GM19193 (cell line): ENCODE data around the gene ZNF568.

ENCODE experiments used
- POLR2A ChIP-seq: IDR thresholded peaks from 4 replicates; pipeline ENCODE4 v1.6.1; 2011; ENCODE audit not compliant: insufficient read depth, insufficient read length; ENCODE audit errors: extremely low read depth

ZNF568 gene

GRCh38 chr19:36915992-36916830 is at the start of gene ZNF568, which contains the start of gene ZNF829:
ZNF568 (plus strand) TSS chr19:36916332; CDS start chr19:36922771, 6,439 bp downstream.
ZNF829 (minus strand) TSS chr19:36916291; CDS start chr19:36915167, 1,124 bp downstream.
- peak; percentile 68 for TF ChIP-seq POLR2A

GRCh38 chr19:36876993-36877938 is 38.9 kb upstream of the ZNF568 start:
- no peak for TF ChIP-seq POLR2A

GRCh38 chr19:36891768-36892357 is 24.3 kb upstream of the ZNF568 start:
- TF ChIP-seq POLR2A: no peak

GRCh38 chr19:36894849-36895383 is 21.2 kb upstream of the ZNF568 start:
- TF ChIP-seq POLR2A: no peak

GRCh38 chr19:36898422-36898821 is 17.7 kb upstream of the ZNF568 start:
- TF ChIP-seq POLR2A: no peak

GRCh38 chr19:36916991-36917390 is 859 bp downstream of the ZNF568 start:
- no peak for TF ChIP-seq POLR2A

- TF ChIP-seq POLR2A: no peak
Observed at GRCh38 chr19:36918090-36918489, 2.0 kb downstream of the ZNF568 start.

- TF ChIP-seq POLR2A: no peak
Observed at GRCh38 chr19:36931684-36932083, 15.6 kb downstream of the ZNF568 start.

- TF ChIP-seq POLR2A: no peak
Observed at GRCh38 chr19:36939153-36939552, 23.0 kb downstream of the ZNF568 start.

GRCh38 chr19:36950335-36951119 is 34.4 kb downstream of the ZNF568 start:
- TF ChIP-seq POLR2A: no peak

- no peak for TF ChIP-seq POLR2A
Observed at GRCh38 chr19:36962346-36962745, 46.2 kb downstream of the ZNF568 start.

GRCh38 chr19:36963280-36963679 is 47.1 kb downstream of the ZNF568 start:
- TF ChIP-seq POLR2A: no peak

GRCh38 chr19:36972571-36972970 is 56.4 kb downstream of the ZNF568 start:
- no peak for TF ChIP-seq POLR2A

GRCh38 chr19:36973021-36973843 is 57.1 kb downstream of the ZNF568 start:
- no peak for TF ChIP-seq POLR2A

GRCh38 chr19:36973844-36974195 is 57.7 kb downstream of the ZNF568 start:
- no peak for TF ChIP-seq POLR2A
